ENCODE measurements around the gene DPYSL4.

DPYSL4 gene

GRCh38 chr10:132176623-132177500 lies 9.9 kb upstream of the DPYSL4 start:
- H3K4me1 ChIP-seq (ENCODE audit: control insufficient read depth in 1 of 2, insufficient read depth in 1 of 2, low read depth in 1 of 2, low read length in 1 of 2): no peaks in the 10 kb centered on the region
- no peaks in the 10 kb centered on the region for H3K9me3 ChIP-seq
- no peak overlapping the region for H3K4me3 ChIP-seq (ENCODE audit: low read depth in 1 of 2, low read length in 1 of 2)
- no peak for TF ChIP-seq CTCF (IDR thresholded peaks at IDR 0.05)
- no peaks in the 10 kb centered on the region for H3K36me3 ChIP-seq
- H3K27me3 ChIP-seq: peaks cover 57% of the 10 kb centered on the region
- no peak overlapping the region for H3K27ac ChIP-seq

- H3K27ac ChIP-seq: no peak overlapping the region
- H3K4me3 ChIP-seq (ENCODE audit: low read depth in 1 of 2, low read length in 1 of 2): no peak overlapping the region
- no peak for TF ChIP-seq CTCF (IDR thresholded peaks at IDR 0.05)
- H3K4me1 ChIP-seq (ENCODE audit: control insufficient read depth in 1 of 2, insufficient read depth in 1 of 2, low read depth in 1 of 2, low read length in 1 of 2): no peaks in the 10 kb centered on the region
- no peaks in the 10 kb centered on the region for H3K36me3 ChIP-seq
- no peaks in the 10 kb centered on the region for H3K9me3 ChIP-seq
- H3K27me3 ChIP-seq: peaks cover 68% of the 10 kb centered on the region
Measured at GRCh38 chr10:132178046-132178445, 8.7 kb upstream of the DPYSL4 start.

GRCh38 chr10:132178672-132179545 lies 7.8 kb upstream of the DPYSL4 start:
- H3K27me3 ChIP-seq: peaks cover 77% of the 10 kb centered on the region
- H3K9me3 ChIP-seq: no peaks in the 10 kb centered on the region
- H3K27ac ChIP-seq: no peak overlapping the region
- TF ChIP-seq CTCF (IDR thresholded peaks at IDR 0.05): no peak
- no peaks in the 10 kb centered on the region for H3K4me1 ChIP-seq (ENCODE audit: control insufficient read depth in 1 of 2, insufficient read depth in 1 of 2, low read depth in 1 of 2, low read length in 1 of 2)
- no peak overlapping the region for H3K4me3 ChIP-seq (ENCODE audit: low read depth in 1 of 2, low read length in 1 of 2)
- H3K36me3 ChIP-seq: no peaks in the 10 kb centered on the region

- Histone ChIP-seq H3K27ac (no peak overlapping the region), H3K9me3 (no peaks in the 10 kb centered on the region), H3K27me3 (peaks cover 86% of the 10 kb centered on the region), H3K36me3 (no peaks in the 10 kb centered on the region), H3K4me1 (ENCODE audit: control insufficient read depth in 1 of 2, insufficient read depth in 1 of 2, low read depth in 1 of 2, low read length in 1 of 2) (no peaks in the 10 kb centered on the region), H3K4me3 (ENCODE audit: low read depth in 1 of 2, low read length in 1 of 2) (no peak overlapping the region)
- no peak for TF ChIP-seq CTCF (IDR thresholded peaks at IDR 0.05)
Measured at GRCh38 chr10:132179551-132180392, 7.0 kb upstream of the DPYSL4 start.

GRCh38 chr10:132180736-132181135 lies 6.0 kb upstream of the DPYSL4 start:
- no peak for TF ChIP-seq CTCF (IDR thresholded peaks at IDR 0.05)
- Histone ChIP-seq H3K27ac (no peak overlapping the region), H3K4me3 (ENCODE audit: low read depth in 1 of 2, low read length in 1 of 2) (no peak overlapping the region), H3K4me1 (ENCODE audit: control insufficient read depth in 1 of 2, insufficient read depth in 1 of 2, low read depth in 1 of 2, low read length in 1 of 2) (no peaks in the 10 kb centered on the region), H3K36me3 (no peaks in the 10 kb centered on the region), H3K9me3 (no peaks in the 10 kb centered on the region), H3K27me3 (peaks cover 88% of the 10 kb centered on the region)

Measured in neutrophil (primary cell).